Measurements from ENCODE around the gene ADAMTS16. TPM values are rescaled to one million over a fixed set of nuclear protein-coding genes. Genes with fewer than 3 reads are reported as not detected.

Gene ADAMTS16
- total and polyA plus RNA-seq, 2 experiments from 2014 or later, result 2.2 to 5.9 TPM

GRCh38 chr5:5266297-5266696 is 126.2 kb downstream of the ADAMTS16 start:
- no peaks in the 10 kb centered on the region for H4K20me1 ChIP-seq (ENCODE audit: insufficient read depth, poor library complexity, severe bottlenecking)
- no peak for TF ChIP-seq CTCF (IDR thresholded peaks at IDR 0.05; ENCODE audit: poor library complexity)
- TF ChIP-seq EZH2 (IDR thresholded peaks at IDR 0.05; ENCODE audit: borderline replicate concordance), result no peak
- no peaks in the 10 kb centered on the region for H3K4me1 ChIP-seq (ENCODE audit: insufficient read depth)
- H3K36me3 ChIP-seq (replicated peaks; ENCODE audit: insufficient read depth, low read depth), result no peaks in the 10 kb centered on the region
- H3K79me2 ChIP-seq, result no peaks in the 10 kb centered on the region
- H3K27me3 ChIP-seq, result no peaks in the 10 kb centered on the region
- DNase-seq (ENCODE audit: low spot score), result no peak
- no peak overlapping the region for H2AFZ ChIP-seq
- WGBS (ENCODE audit: low lambda C conversion rate, missing lambda C conversion rate), result 90% methylated on average over 6 of the region's 6 CpGs
- no peak overlapping the region for H3K27ac ChIP-seq
- H3K9me3 ChIP-seq (ENCODE audit: low read depth), result no peaks in the 10 kb centered on the region
- H3K9me2 ChIP-seq (replicated peaks; ENCODE audit: insufficient read depth), result no peaks in the 10 kb centered on the region
- no peak overlapping the region for H3K4me3 ChIP-seq
- no peak overlapping the region for H3K4me2 ChIP-seq

- DNase-seq (ENCODE audit: low spot score), result no peak
- WGBS (ENCODE audit: low lambda C conversion rate, missing lambda C conversion rate), result 88% methylated on average over 9 of the region's 9 CpGs
- TF ChIP-seq EZH2phosphoT487 (IDR thresholded peaks at IDR 0.05; ENCODE audit: low read depth, severe bottlenecking, unreplicated experiment), result no peak
- TF ChIP-seq EZH2 (IDR thresholded peaks at IDR 0.05; ENCODE audit: borderline replicate concordance), result no peak
- TF ChIP-seq CTCF (IDR thresholded peaks at IDR 0.05; ENCODE audit: poor library complexity), result no peak
Measured at GRCh38 chr5:5270161-5270560, 130.0 kb downstream of the ADAMTS16 start.

GRCh38 chr5:5270958-5271785 is 131.0 kb downstream of the ADAMTS16 start:
- Histone ChIP-seq H3K27ac (peak overlapping the region; percentile 40), H4K20me1 (ENCODE audit: insufficient read depth, poor library complexity, severe bottlenecking) (no peaks in the 10 kb centered on the region), H3K9me2 (replicated peaks; ENCODE audit: insufficient read depth) (no peaks in the 10 kb centered on the region), H2AFZ (no peak overlapping the region), H3K79me2 (no peaks in the 10 kb centered on the region), H3K36me3 (replicated peaks; ENCODE audit: insufficient read depth, low read depth) (no peaks in the 10 kb centered on the region), H3K9me3 (ENCODE audit: low read depth) (no peaks in the 10 kb centered on the region), H3K4me2 (peak overlapping the region; percentile 66), H3K4me3 (no peak overlapping the region), H3K27me3 (no peaks in the 10 kb centered on the region), H3K4me1 (ENCODE audit: insufficient read depth) (no peaks in the 10 kb centered on the region)
- WGBS (ENCODE audit: low lambda C conversion rate, missing lambda C conversion rate), result 17% methylated on average over 18 of the region's 18 CpGs
- peak; percentile 92 for DNase-seq (ENCODE audit: low spot score)
- TF ChIP-seq CTCF (IDR thresholded peaks at IDR 0.05; ENCODE audit: poor library complexity) (no peak), EZH2 (IDR thresholded peaks at IDR 0.05; ENCODE audit: borderline replicate concordance) (no peak), EZH2phosphoT487 (IDR thresholded peaks at IDR 0.05; ENCODE audit: low read depth, severe bottlenecking, unreplicated experiment) (no peak)

More at GRCh38 chr5:5270161-5270560, 130.0 kb downstream of the ADAMTS16 start:
- H2AFZ ChIP-seq, result no peak overlapping the region
- H3K27ac ChIP-seq, result no peak overlapping the region
- no peaks in the 10 kb centered on the region for H4K20me1 ChIP-seq (ENCODE audit: insufficient read depth, poor library complexity, severe bottlenecking)
- H3K4me3 ChIP-seq, result no peak overlapping the region
- no peaks in the 10 kb centered on the region for H3K9me3 ChIP-seq (ENCODE audit: low read depth)
- no peaks in the 10 kb centered on the region for H3K36me3 ChIP-seq (replicated peaks; ENCODE audit: insufficient read depth, low read depth)
- no peaks in the 10 kb centered on the region for H3K9me2 ChIP-seq (replicated peaks; ENCODE audit: insufficient read depth)
- H3K4me2 ChIP-seq, result no peak overlapping the region
- no peaks in the 10 kb centered on the region for H3K27me3 ChIP-seq
- H3K79me2 ChIP-seq, result no peaks in the 10 kb centered on the region
- no peaks in the 10 kb centered on the region for H3K4me1 ChIP-seq (ENCODE audit: insufficient read depth)

Data from hepatocyte (in vitro differentiated cells).